SK-N-SH treated with all-trans-retinoic acid at 6 μM for 48 hours (cell line): ENCODE measurements around the gene SPTB.

ENCODE experiments used
- ATAC-seq: fragments of 200-7000 bp; cut with Tn5 transposase; 3 replicates; pipeline ENCODE4 v1.9.1; 2020; ENCODE audit warnings: mild to moderate bottlenecking, moderate library complexity
- BACH2 ChIP-seq: fragments of 250-450 bp; sonication (Bioruptor Pico); IDR thresholded peaks from 2 replicates; pipeline ENCODE4 v1.9.0; 2021; ENCODE audit warnings: mild to moderate bottlenecking, borderline replicate concordance
- CSDC2 ChIP-seq: fragments of 250-450 bp; sonication (Bioruptor Pico); IDR thresholded peaks from 2 replicates; pipeline ENCODE4 v1.5.0; 2020; ENCODE audit warnings: mild to moderate bottlenecking, moderate library complexity
- ESRRG ChIP-seq: fragments of 250-450 bp; sonication (Bioruptor Pico); IDR thresholded peaks from 2 replicates; pipeline ENCODE4 v1.6.1; 2021; ENCODE audit warnings: mild to moderate bottlenecking
- GLIS3 ChIP-seq: fragments of 250-450 bp; sonication (Bioruptor Pico); IDR thresholded peaks from 2 replicates; pipeline ENCODE4 v1.5.0; 2020; ENCODE audit warnings: mild to moderate bottlenecking, moderate library complexity
- ISL1 ChIP-seq: fragments of 250-450 bp; sonication (Bioruptor Pico); IDR thresholded peaks from 2 replicates; pipeline ENCODE4 v2.1.2; 2022; ENCODE audit warnings: mild to moderate bottlenecking, moderate library complexity
- OSR1 ChIP-seq: fragments of 250-450 bp; sonication (Bioruptor Pico); IDR thresholded peaks from 2 replicates; pipeline ENCODE4 v1.8.0; 2022; ENCODE audit warnings: moderate library complexity, mild to moderate bottlenecking, inconsistent platforms
- POU6F1 ChIP-seq: fragments of 250-450 bp; sonication (Bioruptor Pico); IDR thresholded peaks from 2 replicates; pipeline ENCODE4 v1.8.0; 2021; ENCODE audit warnings: low read depth, mild to moderate bottlenecking, moderate library complexity, borderline replicate concordance
- PPARA ChIP-seq: fragments of 250-450 bp; sonication (Bioruptor Pico); IDR thresholded peaks from 2 replicates; pipeline ENCODE4 v1.5.0; 2020; ENCODE audit warnings: mild to moderate bottlenecking, borderline replicate concordance
- RARB ChIP-seq: fragments of 250-450 bp; sonication (Bioruptor Pico); IDR thresholded peaks from 2 replicates; pipeline ENCODE4 v1.8.0; 2021; ENCODE audit warnings: mild to moderate bottlenecking, moderate library complexity
- SNAI2 ChIP-seq: fragments of 250-450 bp; sonication (Bioruptor Pico); IDR thresholded peaks from 2 replicates; pipeline ENCODE4 v1.5.0; 2020; ENCODE audit warnings: mild to moderate bottlenecking, moderate library complexity
- TCF4 ChIP-seq: fragments of 250-450 bp; sonication (Bioruptor Pico); IDR thresholded peaks from 2 replicates; pipeline ENCODE4 v1.8.0; 2021; ENCODE audit warnings: mild to moderate bottlenecking, moderate library complexity, borderline replicate concordance
- TOX ChIP-seq: fragments of 250-450 bp; sonication (Bioruptor Pico); IDR thresholded peaks from 2 replicates; pipeline ENCODE4 v1.8.0; 2021; ENCODE audit warnings: mild to moderate bottlenecking, moderate library complexity, borderline replicate concordance
- ZFP3 ChIP-seq: fragments of 250-450 bp; sonication (Bioruptor Pico); IDR thresholded peaks from 2 replicates; pipeline ENCODE4 v1.5.0; 2020; ENCODE audit warnings: mild to moderate bottlenecking, moderate library complexity
- ZFP30 ChIP-seq: fragments of 450-650 bp; formaldehyde crosslinking; IDR thresholded peaks from 2 replicates; pipeline ENCODE4 v1.5.0; 2022; ENCODE audit warnings: mild to moderate bottlenecking, moderate library complexity
- ZNF565 ChIP-seq: fragments of 450-650 bp; formaldehyde crosslinking; conservative IDR thresholded peaks from 2 replicates; pipeline ENCODE4 v1.5.0; 2020; ENCODE audit warnings: low read depth, mild to moderate bottlenecking, moderate library complexity
- ZNF70 ChIP-seq: fragments of 450-650 bp; formaldehyde crosslinking; IDR thresholded peaks from 2 replicates; pipeline ENCODE4 v1.5.0; 2020; ENCODE audit warnings: mild to moderate bottlenecking, moderate library complexity
- TF ChIP-seq, protein P1 (sequence below): fragments of 250-450 bp; sonication (Bioruptor Pico); IDR thresholded peaks from 2 replicates; pipeline ENCODE4 v1.5.1; 2021; ENCODE audit warnings: mild to moderate bottlenecking, moderate library complexity
- TF ChIP-seq, protein P2 (sequence below): fragments of 250-450 bp; sonication (Bioruptor Pico); IDR thresholded peaks from 2 replicates; pipeline ENCODE4 v1.8.0; 2020; ENCODE audit warnings: mild to moderate bottlenecking, moderate library complexity, borderline replicate concordance
- TF ChIP-seq, protein P3 (sequence below): fragments of 250-450 bp; sonication (Bioruptor Pico); IDR thresholded peaks from 2 replicates; pipeline ENCODE4 v1.5.0; 2020; ENCODE audit warnings: mild to moderate bottlenecking, moderate library complexity

Gene SPTB

GRCh38 chr14:64752909-64753308 is 126.8 kb downstream of the SPTB start:
- ATAC-seq, result no peak
- TF ChIP-seq ESRRG (CRISPR knock-in tag) (no peak), OSR1 (no peak)

DNA sequence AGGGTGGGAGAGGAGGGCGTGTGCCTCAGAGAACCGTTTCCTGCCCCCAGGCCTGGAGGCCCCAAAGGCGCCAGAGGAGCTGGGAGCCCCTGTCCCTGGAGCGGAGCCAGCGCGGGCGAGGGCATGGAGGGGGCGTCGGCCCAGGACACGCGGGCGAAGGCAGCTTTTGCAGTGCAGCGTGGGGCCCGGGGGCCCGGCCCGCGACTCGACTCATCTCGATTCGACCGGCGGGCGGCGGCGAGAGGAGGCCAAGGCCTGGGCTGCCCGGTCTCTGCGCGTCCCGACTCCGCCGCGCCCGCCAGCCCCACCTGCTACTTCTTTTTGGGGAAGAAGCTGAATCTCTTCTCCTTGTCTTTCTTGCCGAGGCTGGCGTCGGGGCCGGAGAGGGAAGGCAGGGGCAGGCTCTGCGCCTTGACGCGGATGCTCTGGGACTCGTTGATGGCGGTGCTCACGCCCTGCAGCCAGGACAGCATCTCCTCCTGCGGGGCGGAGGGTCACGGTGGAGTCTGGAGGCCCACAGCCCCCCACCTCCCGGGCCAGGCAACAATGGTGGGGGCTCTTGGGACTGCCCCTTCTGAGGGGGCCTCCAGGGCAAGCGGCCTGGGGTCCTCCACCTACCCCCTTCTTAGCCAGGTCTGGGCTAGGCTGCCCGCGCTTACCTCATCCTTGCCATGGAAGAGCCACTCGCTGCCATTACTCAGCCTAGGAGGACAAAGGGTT is 130.6 kb downstream of the SPTB start:
- no peak for ATAC-seq
- TF ChIP-seq, protein P1, sequence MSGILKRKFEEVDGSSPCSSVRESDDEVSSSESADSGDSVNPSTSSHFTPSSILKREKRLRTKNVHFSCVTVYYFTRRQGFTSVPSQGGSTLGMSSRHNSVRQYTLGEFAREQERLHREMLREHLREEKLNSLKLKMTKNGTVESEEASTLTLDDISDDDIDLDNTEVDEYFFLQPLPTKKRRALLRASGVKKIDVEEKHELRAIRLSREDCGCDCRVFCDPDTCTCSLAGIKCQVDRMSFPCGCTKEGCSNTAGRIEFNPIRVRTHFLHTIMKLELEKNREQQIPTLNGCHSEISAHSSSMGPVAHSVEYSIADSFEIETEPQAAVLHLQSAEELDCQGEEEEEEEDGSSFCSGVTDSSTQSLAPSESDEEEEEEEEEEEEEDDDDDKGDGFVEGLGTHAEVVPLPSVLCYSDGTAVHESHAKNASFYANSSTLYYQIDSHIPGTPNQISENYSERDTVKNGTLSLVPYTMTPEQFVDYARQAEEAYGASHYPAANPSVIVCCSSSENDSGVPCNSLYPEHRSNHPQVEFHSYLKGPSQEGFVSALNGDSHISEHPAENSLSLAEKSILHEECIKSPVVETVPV (CRISPR knock-in tag), result no peak
- TF ChIP-seq SNAI2 (CRISPR knock-in tag), result no peak
- TF ChIP-seq TCF4 (CRISPR knock-in tag), result no peak
- TF ChIP-seq ESRRG (CRISPR knock-in tag), result no peak
- no peak for TF ChIP-seq GLIS3 (CRISPR knock-in tag)
- TF ChIP-seq BACH2 (CRISPR knock-in tag), result no peak
- TF ChIP-seq, protein P2, sequence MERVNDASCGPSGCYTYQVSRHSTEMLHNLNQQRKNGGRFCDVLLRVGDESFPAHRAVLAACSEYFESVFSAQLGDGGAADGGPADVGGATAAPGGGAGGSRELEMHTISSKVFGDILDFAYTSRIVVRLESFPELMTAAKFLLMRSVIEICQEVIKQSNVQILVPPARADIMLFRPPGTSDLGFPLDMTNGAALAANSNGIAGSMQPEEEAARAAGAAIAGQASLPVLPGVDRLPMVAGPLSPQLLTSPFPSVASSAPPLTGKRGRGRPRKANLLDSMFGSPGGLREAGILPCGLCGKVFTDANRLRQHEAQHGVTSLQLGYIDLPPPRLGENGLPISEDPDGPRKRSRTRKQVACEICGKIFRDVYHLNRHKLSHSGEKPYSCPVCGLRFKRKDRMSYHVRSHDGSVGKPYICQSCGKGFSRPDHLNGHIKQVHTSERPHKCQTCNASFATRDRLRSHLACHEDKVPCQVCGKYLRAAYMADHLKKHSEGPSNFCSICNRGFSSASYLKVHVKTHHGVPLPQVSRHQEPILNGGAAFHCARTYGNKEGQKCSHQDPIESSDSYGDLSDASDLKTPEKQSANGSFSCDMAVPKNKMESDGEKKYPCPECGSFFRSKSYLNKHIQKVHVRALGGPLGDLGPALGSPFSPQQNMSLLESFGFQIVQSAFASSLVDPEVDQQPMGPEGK (CRISPR knock-in tag), result no peak
- TF ChIP-seq, protein P3, sequence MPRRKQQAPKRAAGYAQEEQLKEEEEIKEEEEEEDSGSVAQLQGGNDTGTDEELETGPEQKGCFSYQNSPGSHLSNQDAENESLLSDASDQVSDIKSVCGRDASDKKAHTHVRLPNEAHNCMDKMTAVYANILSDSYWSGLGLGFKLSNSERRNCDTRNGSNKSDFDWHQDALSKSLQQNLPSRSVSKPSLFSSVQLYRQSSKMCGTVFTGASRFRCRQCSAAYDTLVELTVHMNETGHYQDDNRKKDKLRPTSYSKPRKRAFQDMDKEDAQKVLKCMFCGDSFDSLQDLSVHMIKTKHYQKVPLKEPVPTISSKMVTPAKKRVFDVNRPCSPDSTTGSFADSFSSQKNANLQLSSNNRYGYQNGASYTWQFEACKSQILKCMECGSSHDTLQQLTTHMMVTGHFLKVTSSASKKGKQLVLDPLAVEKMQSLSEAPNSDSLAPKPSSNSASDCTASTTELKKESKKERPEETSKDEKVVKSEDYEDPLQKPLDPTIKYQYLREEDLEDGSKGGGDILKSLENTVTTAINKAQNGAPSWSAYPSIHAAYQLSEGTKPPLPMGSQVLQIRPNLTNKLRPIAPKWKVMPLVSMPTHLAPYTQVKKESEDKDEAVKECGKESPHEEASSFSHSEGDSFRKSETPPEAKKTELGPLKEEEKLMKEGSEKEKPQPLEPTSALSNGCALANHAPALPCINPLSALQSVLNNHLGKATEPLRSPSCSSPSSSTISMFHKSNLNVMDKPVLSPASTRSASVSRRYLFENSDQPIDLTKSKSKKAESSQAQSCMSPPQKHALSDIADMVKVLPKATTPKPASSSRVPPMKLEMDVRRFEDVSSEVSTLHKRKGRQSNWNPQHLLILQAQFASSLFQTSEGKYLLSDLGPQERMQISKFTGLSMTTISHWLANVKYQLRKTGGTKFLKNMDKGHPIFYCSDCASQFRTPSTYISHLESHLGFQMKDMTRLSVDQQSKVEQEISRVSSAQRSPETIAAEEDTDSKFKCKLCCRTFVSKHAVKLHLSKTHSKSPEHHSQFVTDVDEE (CRISPR knock-in tag), result no peak
- no peak for TF ChIP-seq ZNF565 (CRISPR knock-in tag)

GRCh38 chr14:64748521-64748920 is 131.2 kb downstream of the SPTB start:
- ATAC-seq, result no peak
- TF ChIP-seq GLIS3 (CRISPR knock-in tag) (no peak), ISL1 (CRISPR knock-in tag) (no peak), PPARA (CRISPR knock-in tag) (no peak), ZNF565 (CRISPR knock-in tag) (no peak), SNAI2 (CRISPR knock-in tag) (no peak), ZFP30 (CRISPR knock-in tag) (no peak), ZFP3 (CRISPR knock-in tag) (no peak), RARB (no peak), BACH2 (CRISPR knock-in tag) (no peak), CSDC2 (CRISPR knock-in tag) (no peak), TOX (no peak), ESRRG (CRISPR knock-in tag) (no peak), ZNF70 (CRISPR knock-in tag) (no peak), POU6F1 (CRISPR knock-in tag) (no peak)
- TF ChIP-seq, protein P1 (CRISPR knock-in tag), result no peak
- TF ChIP-seq, protein P3 (CRISPR knock-in tag), result no peak
- TF ChIP-seq, all 23 proteins: peak for 0
